ENCODE data around the gene STX16. TPM values are rescaled to one million over a fixed set of nuclear protein-coding genes. Genes with fewer than 3 reads are reported as not detected.
"Not testable (repeated sequence)": the region's sequence is repeated elsewhere in the genome, so short reads cannot be mapped to it uniquely, and the experiment has no call there.

Gene STX16
- total RNA-seq, 2 donors from 2014 or later, result 91.6 to 114 TPM

DNA sequence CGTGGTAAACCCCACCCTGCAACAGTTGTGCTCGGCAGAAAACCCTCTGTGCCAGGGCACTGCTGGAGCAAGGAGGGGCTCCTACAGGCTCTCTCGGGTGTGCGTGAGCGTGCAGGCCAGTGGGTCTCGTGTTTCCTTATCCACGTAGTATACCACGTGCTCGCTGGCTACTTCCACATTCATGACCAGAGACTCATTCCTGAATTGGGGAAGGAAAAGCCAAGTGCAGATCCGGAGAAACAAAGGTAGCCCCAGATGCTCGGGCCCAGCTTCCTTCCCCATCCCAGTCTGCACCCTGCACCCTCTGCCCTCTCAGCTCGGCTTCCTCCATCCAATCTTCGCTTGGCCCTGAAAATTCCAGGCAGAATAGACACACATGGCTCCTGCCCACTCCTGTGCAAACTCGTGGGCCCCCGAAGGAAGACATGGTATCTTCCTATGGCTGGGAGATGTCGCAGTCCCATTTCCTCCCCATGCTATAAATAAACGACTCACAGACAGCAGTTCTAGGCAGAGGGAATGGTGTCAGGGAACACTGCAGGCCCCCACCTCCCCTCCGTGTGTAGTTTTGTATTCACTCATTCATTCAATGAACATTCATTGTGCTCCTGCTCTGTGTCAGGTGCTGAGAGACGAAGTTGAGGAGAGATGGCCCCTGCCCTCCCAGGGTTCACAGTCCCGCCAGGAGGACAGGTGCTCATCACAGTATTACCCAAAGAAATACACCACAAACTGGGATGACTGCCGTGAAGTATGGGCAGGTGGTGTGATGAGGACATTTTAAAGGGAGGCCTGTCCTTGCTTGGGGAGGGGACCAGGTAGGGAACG is 71.1 kb downstream of the STX16 start:
- Mint-ChIP-seq H3K4me1 (no peaks in the 10 kb centered on the region), H3K4me3 (no peak overlapping the region), H3K27ac (no peak overlapping the region), H3K27me3 (ENCODE audit: insufficient read depth) (peaks cover 7% of the 10 kb centered on the region), H3K36me3 (ENCODE audit: low read depth) (no peaks in the 10 kb centered on the region), H3K9me3 (peaks cover 12% of the 10 kb centered on the region)
- no peak for DNase-seq
- H3K9me3 ChIP-seq (ENCODE audit: control insufficient read depth, low read length), result no peaks in the 10 kb centered on the region
- no peaks in the 10 kb centered on the region for H3K36me3 ChIP-seq (ENCODE audit: control insufficient read depth, insufficient read depth, low read length)
- TF ChIP-seq, protein P1, sequence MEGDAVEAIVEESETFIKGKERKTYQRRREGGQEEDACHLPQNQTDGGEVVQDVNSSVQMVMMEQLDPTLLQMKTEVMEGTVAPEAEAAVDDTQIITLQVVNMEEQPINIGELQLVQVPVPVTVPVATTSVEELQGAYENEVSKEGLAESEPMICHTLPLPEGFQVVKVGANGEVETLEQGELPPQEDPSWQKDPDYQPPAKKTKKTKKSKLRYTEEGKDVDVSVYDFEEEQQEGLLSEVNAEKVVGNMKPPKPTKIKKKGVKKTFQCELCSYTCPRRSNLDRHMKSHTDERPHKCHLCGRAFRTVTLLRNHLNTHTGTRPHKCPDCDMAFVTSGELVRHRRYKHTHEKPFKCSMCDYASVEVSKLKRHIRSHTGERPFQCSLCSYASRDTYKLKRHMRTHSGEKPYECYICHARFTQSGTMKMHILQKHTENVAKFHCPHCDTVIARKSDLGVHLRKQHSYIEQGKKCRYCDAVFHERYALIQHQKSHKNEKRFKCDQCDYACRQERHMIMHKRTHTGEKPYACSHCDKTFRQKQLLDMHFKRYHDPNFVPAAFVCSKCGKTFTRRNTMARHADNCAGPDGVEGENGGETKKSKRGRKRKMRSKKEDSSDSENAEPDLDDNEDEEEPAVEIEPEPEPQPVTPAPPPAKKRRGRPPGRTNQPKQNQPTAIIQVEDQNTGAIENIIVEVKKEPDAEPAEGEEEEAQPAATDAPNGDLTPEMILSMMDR (conservative IDR thresholded peaks at IDR 0.05), result no peak
- H3K4me3 ChIP-seq (ENCODE audit: low read length), result no peak overlapping the region
- H3K9ac ChIP-seq (ENCODE audit: extremely low read depth, low read length, poor library complexity, severe bottlenecking), result no peak overlapping the region
- no peaks in the 10 kb centered on the region for H3K27me3 ChIP-seq (ENCODE audit: control insufficient read depth, insufficient read depth, low read length, poor library complexity, severe bottlenecking)
- WGBS, 2 experiments (ENCODE audit: insufficient coverage in 1 of 2, insufficient read length in 1 of 2), result 90 to 91% methylated on average over 10 to 22 of the region's 22 CpGs
- no peaks in the 10 kb centered on the region for H3K4me1 ChIP-seq (ENCODE audit: control insufficient read depth, insufficient read depth, low read length)
- no peak overlapping the region for H3K27ac ChIP-seq (ENCODE audit: low read depth, low read length)

DNA sequence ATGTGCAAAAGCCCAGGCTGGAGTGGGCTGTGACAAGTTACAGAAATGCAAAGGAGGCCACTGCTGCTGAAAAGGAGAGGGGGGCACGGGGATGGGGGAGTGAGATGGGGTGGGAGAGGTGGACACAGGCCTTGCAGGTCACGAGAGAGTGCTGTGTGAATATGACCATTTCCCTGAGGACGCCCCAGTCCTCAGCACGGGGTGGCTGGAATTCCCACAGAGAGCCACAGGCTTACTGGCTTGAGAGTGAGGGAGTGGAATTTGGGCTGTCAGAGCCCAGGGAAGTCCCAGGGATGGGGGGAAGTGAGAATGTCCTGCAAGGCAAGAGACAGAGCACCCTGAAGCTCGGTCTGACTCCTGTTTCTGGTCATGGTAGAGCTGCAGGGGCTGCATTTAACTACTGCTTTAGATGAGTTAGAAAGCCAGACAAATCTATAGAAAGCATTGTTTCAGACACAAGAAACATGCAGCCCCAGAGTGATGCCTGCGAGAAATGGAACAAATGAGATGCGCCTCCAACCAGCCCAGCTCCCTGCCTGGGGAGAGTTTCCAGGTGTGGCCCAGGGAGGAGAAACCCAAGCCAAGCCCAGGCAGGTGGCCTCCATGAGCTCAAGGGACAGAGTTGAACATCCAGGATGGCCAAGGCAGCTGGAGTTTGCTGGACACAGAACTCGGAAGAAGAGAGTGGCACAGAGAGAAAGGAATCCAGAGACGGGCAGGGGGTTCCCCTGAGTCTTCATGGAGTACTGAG is 72.0 kb downstream of the STX16 start:
- Histone ChIP-seq H3K4me1 (ENCODE audit: control insufficient read depth, insufficient read depth, low read length) (no peaks in the 10 kb centered on the region), H3K36me3 (ENCODE audit: control insufficient read depth, insufficient read depth, low read length) (no peaks in the 10 kb centered on the region), H3K4me3 (ENCODE audit: low read length) (no peak overlapping the region), H3K9ac (ENCODE audit: extremely low read depth, low read length, poor library complexity, severe bottlenecking) (no peak overlapping the region), H3K27ac (ENCODE audit: low read depth, low read length) (no peak overlapping the region), H3K27me3 (ENCODE audit: control insufficient read depth, insufficient read depth, low read length, poor library complexity, severe bottlenecking) (no peaks in the 10 kb centered on the region), H3K9me3 (ENCODE audit: control insufficient read depth, low read length) (peaks cover 4% of the 10 kb centered on the region)
- 85 to 89% methylated on average over 4 to 9 of the region's 9 CpGs for WGBS, 2 experiments (ENCODE audit: insufficient coverage in 1 of 2, insufficient read length in 1 of 2)
- Mint-ChIP-seq H3K4me3 (no peak overlapping the region), H3K4me1 (no peaks in the 10 kb centered on the region), H3K27ac (no peak overlapping the region), H3K36me3 (ENCODE audit: low read depth) (peaks cover 3% of the 10 kb centered on the region), H3K27me3 (ENCODE audit: insufficient read depth) (peaks cover 7% of the 10 kb centered on the region), H3K9me3 (peaks cover 20% of the 10 kb centered on the region)
- TF ChIP-seq, protein P1 (conservative IDR thresholded peaks at IDR 0.05), result no peak
- DNase-seq, result no peak

DNA sequence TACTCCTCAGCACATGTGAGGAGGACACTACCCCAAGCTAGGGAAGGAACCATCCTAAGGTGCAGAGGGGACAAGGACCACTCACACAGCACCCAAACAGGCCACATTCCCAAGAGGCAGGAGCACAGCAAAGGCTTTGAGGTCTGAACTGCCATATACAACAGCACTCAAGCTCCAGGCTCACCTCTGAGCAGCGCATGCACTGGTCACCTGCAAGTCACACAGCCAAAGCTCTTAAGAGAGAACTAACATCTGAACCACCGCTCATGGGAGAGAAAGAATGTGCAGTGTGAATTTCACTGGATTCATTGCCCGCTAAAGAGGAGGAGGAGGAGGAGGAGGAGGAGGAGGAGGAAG is 72.5 kb downstream of the STX16 start:
- Histone ChIP-seq H3K36me3 (ENCODE audit: control insufficient read depth, insufficient read depth, low read length) (no peaks in the 10 kb centered on the region), H3K9me3 (ENCODE audit: control insufficient read depth, low read length) (peaks cover 4% of the 10 kb centered on the region), H3K27ac (ENCODE audit: low read depth, low read length) (no peak overlapping the region), H3K4me1 (ENCODE audit: control insufficient read depth, insufficient read depth, low read length) (no peaks in the 10 kb centered on the region), H3K9ac (ENCODE audit: extremely low read depth, low read length, poor library complexity, severe bottlenecking) (no peak overlapping the region), H3K4me3 (ENCODE audit: low read length) (no peak overlapping the region), H3K27me3 (ENCODE audit: control insufficient read depth, insufficient read depth, low read length, poor library complexity, severe bottlenecking) (no peaks in the 10 kb centered on the region)
- no peak overlapping the region for H3K27ac Mint-ChIP-seq
- peaks cover 7% of the 10 kb centered on the region for H3K27me3 Mint-ChIP-seq (ENCODE audit: insufficient read depth)
- H3K4me3 Mint-ChIP-seq, result no peak overlapping the region
- H3K36me3 Mint-ChIP-seq (ENCODE audit: low read depth), result peaks cover 3% of the 10 kb centered on the region
- no peak for DNase-seq
- TF ChIP-seq, protein P1 (conservative IDR thresholded peaks at IDR 0.05), result no peak
- peaks cover 23% of the 10 kb centered on the region for H3K9me3 Mint-ChIP-seq
- H3K4me1 Mint-ChIP-seq, result no peaks in the 10 kb centered on the region
- 89% methylated on average over 3 of the region's 3 CpGs; no CpG with 5 or more reads in 1 of the 2 experiments for WGBS, 2 experiments (ENCODE audit: insufficient coverage in 1 of 2, insufficient read length in 1 of 2)

DNA sequence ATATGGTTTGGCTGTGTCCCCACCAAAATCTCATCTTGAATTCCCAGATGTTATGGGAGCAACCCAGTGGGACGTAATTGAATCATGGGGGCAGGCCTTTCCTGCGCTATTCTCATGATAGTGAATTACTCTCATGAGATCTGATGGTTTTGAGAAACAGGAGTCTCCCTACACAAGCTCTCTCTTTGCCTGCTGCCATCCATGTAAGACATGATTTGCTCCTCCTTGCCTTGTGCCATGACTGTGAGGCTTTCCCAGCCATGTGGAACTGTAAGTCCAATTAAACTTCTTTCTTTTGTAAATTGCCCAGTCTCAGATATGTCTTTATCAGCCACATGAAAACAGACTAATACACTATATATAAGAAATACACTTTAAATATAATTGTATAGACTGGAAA is 75.1 kb downstream of the STX16 start:
- H3K9me3 ChIP-seq (ENCODE audit: control insufficient read depth, low read length); H3K4me1 ChIP-seq (ENCODE audit: control insufficient read depth, insufficient read depth, low read length); H3K4me3 ChIP-seq (ENCODE audit: low read length); H3K27me3 Mint-ChIP-seq (ENCODE audit: insufficient read depth); DNase-seq; H3K36me3 Mint-ChIP-seq (ENCODE audit: low read depth); H3K27ac Mint-ChIP-seq; H3K27me3 ChIP-seq (ENCODE audit: control insufficient read depth, insufficient read depth, low read length, poor library complexity, severe bottlenecking); H3K9ac ChIP-seq (ENCODE audit: extremely low read depth, low read length, poor library complexity, severe bottlenecking); H3K27ac ChIP-seq (ENCODE audit: low read depth, low read length); H3K36me3 ChIP-seq (ENCODE audit: control insufficient read depth, insufficient read depth, low read length); H3K4me1 Mint-ChIP-seq; H3K4me3 Mint-ChIP-seq: not testable (repeated sequence)
- H3K9me3 Mint-ChIP-seq, result peaks cover 23% of the 10 kb centered on the region
- WGBS, 2 experiments (ENCODE audit: insufficient coverage in 1 of 2, insufficient read length in 1 of 2), result 70 to 83% methylated on average over 2 of the region's 2 CpGs
